ENCODE data around the gene CEP131.
"Not testable (repeated sequence)": the region's sequence is repeated elsewhere in the genome, so short reads cannot be mapped to it uniquely, and the experiment has no call there.

CEP131 gene

GRCh38 chr17:81162491-81162890 is 60.3 kb downstream of the CEP131 start:
- DNase-seq, result no peak

- DNase-seq, result no peak
These were observed 60.8 kb downstream of the CEP131 start for GRCh38 chr17:81161972-81162371.

DNA sequence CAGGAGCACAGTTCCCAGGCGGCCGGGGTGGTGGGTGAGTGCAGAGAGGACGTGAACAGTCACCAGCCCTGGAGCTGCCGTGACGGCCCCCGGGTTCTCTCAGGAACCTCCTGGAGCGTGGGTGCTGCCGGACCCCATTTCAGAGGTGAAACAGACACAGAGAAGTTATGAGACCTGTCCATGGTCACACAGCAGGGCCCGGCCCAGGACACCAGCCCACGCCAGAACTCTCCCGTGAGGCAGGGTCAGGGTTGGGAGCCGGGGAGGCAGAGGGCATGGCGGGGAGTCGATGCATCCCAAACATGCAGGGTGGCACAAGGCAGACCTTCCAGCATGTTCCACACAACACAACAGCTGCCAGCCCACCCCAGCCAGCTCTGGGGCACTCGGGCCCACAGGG is 61.2 kb downstream of the CEP131 start:
- DNase-seq, result no peak

DNA sequence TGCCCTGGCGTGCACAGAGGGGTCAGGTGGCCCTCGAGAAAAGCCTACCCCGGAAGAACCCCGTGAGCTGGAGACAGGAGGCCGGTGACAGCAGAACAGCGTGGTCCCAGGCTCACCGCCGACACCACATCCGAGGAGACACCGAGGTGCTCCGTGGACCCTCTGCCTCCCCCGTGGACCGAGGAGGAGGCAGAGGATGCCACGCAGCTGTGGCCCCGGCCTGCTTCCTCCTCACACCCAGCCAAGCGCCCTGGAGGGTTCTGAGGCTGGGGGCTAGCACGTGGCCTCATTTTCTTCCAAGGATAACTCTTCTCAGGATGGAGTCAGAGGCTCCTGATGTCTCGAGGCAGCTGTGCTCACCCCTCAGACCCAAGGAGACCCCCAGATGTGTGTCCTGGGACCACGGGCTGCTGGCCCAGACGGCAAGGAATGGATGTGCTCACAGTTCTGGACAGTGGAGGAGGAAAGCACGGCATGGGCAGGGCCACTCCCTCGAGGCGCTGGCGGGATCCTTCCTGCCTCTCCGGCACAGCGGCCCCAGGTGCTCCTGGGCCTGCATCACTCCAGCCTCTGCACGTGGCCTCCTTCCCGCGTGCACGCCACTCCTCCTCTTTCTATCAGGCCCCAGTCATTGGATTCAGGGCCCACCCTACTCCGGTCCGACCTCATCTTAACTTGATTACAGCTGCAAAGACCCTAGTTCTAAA is 61.9 kb downstream of the CEP131 start:
- DNase-seq, result no peak

GRCh38 chr17:81160306-81160705 is 62.5 kb downstream of the CEP131 start:
- DNase-seq, result no peak

DNA sequence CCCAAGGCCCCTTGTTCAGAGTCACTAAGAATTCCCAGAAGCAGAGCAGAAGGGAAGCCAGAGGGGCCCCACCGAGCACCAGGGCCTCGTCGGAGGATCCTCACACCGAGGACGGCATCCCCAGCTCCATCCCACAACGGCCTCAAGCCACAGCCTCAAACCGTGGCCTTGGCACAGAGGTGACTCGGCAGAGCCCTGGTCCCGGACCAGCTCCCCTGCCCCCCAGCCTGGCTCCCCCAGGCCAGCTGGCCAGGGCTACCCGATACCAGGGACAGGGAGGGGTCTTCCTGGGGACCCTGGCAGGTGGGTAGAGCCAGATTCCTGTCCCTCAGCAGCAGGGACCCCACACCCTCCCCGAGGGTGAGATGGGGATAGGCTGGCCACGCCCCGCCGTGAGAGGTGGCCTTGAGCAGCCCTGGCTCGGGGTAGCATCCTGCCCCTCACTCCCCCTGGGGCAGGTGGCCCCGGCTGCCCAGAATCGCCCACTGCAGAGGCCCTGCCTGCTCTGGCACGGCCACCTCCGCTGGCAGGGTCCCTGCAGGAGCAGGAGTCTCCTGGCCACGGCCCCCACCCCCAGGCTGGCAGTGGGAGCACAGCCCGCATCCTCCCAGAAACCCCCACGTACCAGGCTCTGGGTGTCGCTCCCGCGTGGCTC is 63.0 kb downstream of the CEP131 start:
- DNase-seq, result no peak

DNA sequence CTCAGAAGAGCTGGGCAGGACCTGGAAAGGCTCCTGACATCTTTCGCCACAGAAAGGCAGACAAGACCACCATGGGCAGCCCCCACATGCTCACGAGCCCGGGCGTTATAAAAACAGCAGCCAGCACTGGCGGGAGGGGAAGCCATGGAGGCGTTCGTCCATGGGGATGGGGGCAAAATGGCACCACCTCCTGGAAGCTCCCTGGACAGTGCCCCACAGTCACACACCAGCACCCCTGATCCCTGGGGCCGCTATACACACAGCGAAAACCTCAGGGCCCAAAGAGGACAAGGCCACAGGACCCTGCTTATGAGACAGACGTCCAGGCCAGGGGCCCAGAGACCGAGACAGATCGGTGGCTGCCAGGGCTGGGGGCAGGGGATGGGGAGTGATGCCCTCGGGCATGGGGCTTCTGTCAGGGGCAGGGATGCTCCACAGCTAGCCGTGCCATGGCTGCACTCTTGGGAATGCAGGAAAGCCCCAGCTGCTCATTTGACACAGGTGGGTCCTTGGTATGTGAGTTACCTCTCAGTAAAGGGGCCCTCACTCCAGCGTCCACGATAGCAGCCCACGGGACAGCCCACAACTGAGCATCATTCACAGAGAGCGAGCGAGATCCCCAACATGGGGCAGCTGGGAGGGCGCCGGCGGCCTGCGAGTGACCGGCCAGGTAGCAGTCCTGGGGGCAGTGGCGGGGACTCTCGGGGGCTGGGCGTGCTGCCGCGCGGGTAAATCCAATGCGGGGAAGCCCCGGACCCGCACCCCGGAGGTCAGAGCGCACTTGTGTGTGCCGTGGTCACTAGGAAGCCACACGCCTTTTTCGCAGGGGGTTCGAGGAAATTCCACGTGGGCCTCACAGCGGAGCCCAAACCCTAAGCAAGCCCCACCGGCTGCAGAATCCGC is 63.8 kb downstream of the CEP131 start:
- DNase-seq, result no peak

DNA sequence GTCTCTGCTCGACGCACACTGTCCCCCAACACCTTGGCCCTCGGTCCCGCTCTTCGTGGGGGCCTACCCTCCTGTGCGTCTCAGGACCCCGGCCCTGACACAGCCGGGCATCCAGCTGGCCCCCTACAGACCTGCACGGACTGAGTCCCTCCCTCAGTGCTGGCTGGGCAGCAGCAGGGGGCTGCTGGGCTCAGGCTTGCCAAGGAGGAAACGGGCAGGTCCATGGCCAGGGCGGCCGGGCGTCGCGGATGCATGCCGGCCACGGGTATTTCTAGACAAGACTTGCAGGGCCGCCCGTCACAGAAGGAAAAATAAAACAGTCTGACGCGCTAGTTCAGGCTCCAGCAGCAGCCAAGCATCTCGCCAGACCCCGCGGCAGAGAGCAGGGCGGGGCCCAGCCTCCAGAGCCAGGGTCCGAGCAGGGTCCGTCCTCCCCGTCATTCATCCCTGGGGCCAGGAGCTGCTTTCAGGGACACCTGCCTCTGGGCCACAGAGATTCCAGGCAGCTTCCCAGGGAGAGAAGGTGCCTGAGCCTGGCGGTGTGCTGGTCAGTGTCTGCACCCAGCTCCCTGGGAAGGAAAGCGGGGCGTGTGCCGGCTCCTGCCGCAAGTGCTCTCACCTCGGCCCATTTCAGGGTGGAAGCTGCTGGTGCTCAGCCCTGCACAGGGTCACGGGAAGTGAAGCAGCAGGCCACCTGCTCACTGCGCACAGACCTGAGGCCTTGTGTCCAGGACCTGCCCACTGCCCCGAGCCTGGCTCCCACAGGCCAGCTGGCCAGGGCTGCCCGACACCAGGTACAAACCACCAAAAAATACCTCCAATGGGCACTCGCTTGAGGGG is 64.7 kb downstream of the CEP131 start:
- DNase-seq, result no peak

DNA sequence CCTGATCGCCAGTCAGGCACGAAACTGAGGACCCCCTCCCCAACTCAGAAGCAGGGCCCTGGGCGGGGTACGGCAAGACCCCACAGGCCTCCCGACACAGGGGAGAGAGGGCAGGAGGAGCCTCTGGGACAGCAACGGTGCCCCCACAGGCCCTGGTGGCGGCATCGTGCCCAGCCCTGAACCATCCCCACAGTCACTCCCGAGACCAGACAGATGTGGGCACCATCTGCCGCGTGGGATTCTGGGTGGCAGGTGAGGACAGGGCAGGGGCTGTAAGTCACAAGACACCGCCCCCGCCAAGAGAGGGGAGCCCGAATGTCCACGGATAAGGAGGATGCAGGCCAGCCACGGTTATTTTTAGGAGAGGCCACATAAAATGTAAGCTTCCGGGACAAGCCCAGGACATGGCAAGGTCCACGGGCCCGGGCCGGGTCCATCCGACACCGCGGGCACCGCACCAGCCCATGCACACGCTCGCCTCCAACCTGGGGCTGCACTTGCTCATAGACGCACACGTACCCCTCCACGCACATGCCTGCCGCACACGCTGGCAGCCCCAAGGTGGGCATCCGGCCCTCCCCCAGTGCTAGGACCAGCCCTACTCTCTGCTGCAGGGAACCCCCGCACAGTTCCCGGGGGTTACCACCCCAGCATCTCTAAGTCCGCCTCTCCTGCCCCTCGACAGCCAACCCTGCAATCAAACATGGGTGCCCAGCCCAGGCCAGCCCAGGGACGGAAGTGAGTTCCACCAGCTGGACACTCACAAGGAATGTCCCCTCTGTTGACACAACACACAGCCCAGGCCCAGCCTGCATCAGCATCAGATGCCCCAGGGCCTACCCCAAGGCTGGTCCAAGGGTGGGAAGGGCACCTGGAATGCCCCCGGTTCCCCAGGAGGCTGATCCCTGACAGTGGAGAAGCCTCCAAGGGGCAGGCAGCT is 65.6 kb downstream of the CEP131 start:
- DNase-seq, result no peak

GRCh38 chr17:81154961-81155360 is 67.8 kb downstream of the CEP131 start:
- DNase-seq, result no peak

DNA sequence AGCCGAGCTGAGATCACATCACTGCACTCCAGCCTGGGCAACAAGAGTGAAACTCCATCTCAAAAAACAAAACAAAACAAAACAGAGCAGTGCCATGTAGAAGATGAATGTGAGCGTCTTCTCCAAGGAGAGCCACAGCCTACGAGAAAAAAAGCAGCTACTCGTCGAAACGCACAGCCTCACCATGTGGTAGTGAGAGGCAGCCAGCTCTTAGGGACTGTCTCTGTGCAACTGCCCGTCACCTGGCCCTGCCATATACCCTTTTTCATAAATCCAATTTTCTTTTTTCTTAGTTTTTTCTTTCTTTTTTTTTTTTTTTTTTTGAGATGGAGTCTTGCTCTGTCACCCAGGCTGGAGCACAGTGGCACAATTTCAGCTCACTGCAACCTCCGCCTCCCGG is 68.7 kb downstream of the CEP131 start:
- not testable (repeated sequence) for DNase-seq

- DNase-seq, result no peak
These were observed 69.4 kb downstream of the CEP131 start for GRCh38 chr17:81153340-81153803.

- no peak for DNase-seq
These were observed 70.4 kb downstream of the CEP131 start for GRCh38 chr17:81152288-81152828.

DNA sequence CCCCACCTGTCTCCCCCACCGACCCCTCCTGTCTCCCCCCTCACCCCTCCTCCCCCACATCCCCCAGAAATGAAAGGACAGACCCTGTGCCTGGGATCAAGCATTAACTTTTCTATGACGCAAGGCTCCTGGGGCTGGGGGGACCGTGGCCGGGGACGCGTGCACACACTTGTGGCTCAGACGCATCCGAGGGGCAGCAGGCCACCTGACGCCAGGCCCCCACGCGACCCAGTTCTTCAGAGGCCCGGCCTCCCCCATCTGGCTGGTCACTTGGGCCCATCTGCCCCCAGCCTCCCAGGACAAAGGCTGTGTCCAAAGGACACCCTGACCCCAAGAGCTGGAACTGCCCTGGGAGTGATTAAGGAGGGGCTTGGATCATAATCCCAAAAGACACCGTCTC is 71.5 kb downstream of the CEP131 start:
- no peak for DNase-seq

GRCh38 chr17:81150377-81151077 is 72.2 kb downstream of the CEP131 start:
- DNase-seq, result no peak

DNA sequence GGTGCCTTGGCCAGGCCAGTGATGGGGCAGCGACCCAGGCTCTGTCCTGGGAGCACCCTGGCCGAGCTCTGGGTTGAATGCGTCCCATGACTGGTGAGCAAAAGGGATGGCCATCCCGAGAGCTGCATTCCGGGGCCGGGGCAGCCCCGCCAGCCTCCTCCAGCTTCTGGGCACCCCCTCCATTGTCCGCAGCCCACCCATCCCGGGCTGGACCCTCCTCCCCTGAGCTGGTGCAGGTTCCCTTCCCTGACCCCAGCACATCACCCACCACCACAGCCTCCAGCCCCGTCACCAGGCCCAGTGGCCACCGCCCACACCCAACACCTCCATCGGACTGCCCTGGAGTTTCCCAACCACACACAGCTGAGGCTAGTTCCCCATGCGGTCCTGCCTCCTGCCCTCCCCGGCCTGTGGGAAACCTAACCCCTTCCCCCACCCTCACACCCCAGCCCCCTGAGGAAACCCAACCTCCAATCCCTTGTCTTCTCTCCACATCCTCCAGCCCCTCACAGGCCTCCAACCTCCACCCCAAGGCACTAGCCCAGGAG is 73.7 kb downstream of the CEP131 start:
- no peak for DNase-seq

GRCh38 chr17:81148571-81148970 is 74.2 kb downstream of the CEP131 start:
- no peak for DNase-seq

GRCh38 chr17:81147701-81148100 is 75.1 kb downstream of the CEP131 start:
- DNase-seq, result no peak

GRCh38 chr17:81146208-81146607 is 76.6 kb downstream of the CEP131 start:
- DNase-seq, result not testable (repeated sequence)

GRCh38 chr17:81144423-81144781 is 78.4 kb downstream of the CEP131 start:
- DNase-seq, result no peak

Data from NCI-H187 treated with DMSO at 0.1 percent for 48 hours (cell line).